C4-2B (cell line): Measurements from ENCODE around the gene GSTT2B.

ENCODE experiments used
- CTCF ChIP-seq: fragments of 450-650 bp; conservative IDR thresholded peaks from 2 replicates; pipeline ENCODE4 v1.5.1; 2017; ENCODE audit warnings: mild to moderate bottlenecking
- ZFX ChIP-seq: fragments of 450-650 bp; IDR thresholded peaks from 2 replicates; pipeline ENCODE4 v1.6.1; 2017

- TF ChIP-seq CTCF (no peak), ZFX (no peak)
Measured at GRCh38 chr22:23939017-23939357, 22.0 kb downstream of the GSTT2B start.
